Pancreas (tissue), 10 donors: ENCODE measurements around the gene TEX48. TPM values are rescaled to one million over a fixed set of nuclear protein-coding genes. Genes with fewer than 3 reads are reported as not detected.

Experiments
- ATAC-seq, 4 donors: fragments of 200-7000 bp; cut with Tn5 transposase; one replicate each; pipeline versions ENCODE4 v1.8.0 to v1.9.1; 2020; ENCODE audit warnings: mild to moderate bottlenecking in 4 of 4, moderate library complexity in 4 of 4
- DNase-seq, 6 donors: peaks; one replicate each; pipeline ENCODE4 v3.0.0-alpha.2; 2020
- FAIRE-seq: peaks from 2 replicates; lab custom pipeline; 2012; peaks lifted over from hg19 to GRCh38; lab: Jason Lieb, UNC
- H3K27ac ChIP-seq, 4 donors: fragments of 200-600 bp; sonication (generic); 1 replicate in 3 of 4; 2 replicates in 1 of 4; pipeline versions ENCODE4 v1.5.0 to v1.8.0; 2020
- H3K27me3 ChIP-seq, 4 donors: fragments of 200-600 bp; one replicate each; pipeline ENCODE4 v1.8.0; 2021
- H3K36me3 ChIP-seq, 3 donors: fragments of 200-600 bp; sonication (generic) in 1 of 3; one replicate each; pipeline versions ENCODE4 v1.5.0 to v1.8.0; 2020 to 2021
- H3K4me1 ChIP-seq, 3 donors: fragments of 200-600 bp; one replicate each; pipeline ENCODE4 v1.8.0; 2021
- H3K4me3 ChIP-seq, 4 donors: fragments of 200-600 bp; sonication (generic) in 2 of 4; one replicate each; pipeline versions ENCODE4 v1.5.0 to v1.8.0; 2020 to 2021
- H3K9me3 ChIP-seq, 4 donors: fragments of 200-600 bp; one replicate each; pipeline ENCODE4 v1.8.0; 2021
- CTCF ChIP-seq, 4 donors: fragments of 200-600 bp; sonication (generic) in 3 of 4; IDR thresholded peaks; one replicate each; pipeline versions ENCODE4 v1.5.0 to v1.8.0; 2021; ENCODE audit warnings: antibody characterized with exemption in 4 of 4
- WGBS, 2 donors: extraction: QIAGEN DNeasy Blood & Tissue Kit; methylation state at CpG; one replicate each; pipeline ENCODE4 v1.1.7; 2013; 5-methylcytosine and 5-hydroxymethylcytosine counted together
- intact Hi-C, 3 donors: fragments of 100-400 bp; cut with DNase I; formaldehyde crosslinking; loops; one replicate each; pipeline versions ENCODE4 v1.11.1 to v1.14.2; 2022
- polyA plus RNA-seq, 2 donors: library from polyadenylated mRNA; stranded (reverse); fragments of 200-250 nt; gene quantifications; one replicate each; pipeline ENCODE4 v1.2.3, GENCODE V29; 2013
- total RNA-seq, 6 donors: library from RNA; stranded (reverse); fragmentation: NEBNext Ultra II Directional in 4 of 6; extraction: Animal tissue kit (Norgen Biotek cat#: 25700) in 4 of 6; gene quantifications; one replicate each; pipeline versions ENCODE4 v1.2.1 to v1.2.4, GENCODE V29; 2021 to 2023
- donor health status: healthy with polysubstance abuse.
- donor health status: DM: no; HTN: no; CAD: no; lungs with moderate emphysema.
- donor health status: DM: no; HTN: no; CAD: no.
- donor health status: control.
- donor health status: control.
- donor health status: Bipolar disorder and iron deficiency.
- donor health status: DM: yes; HTN: yes; CAD: no.
- donor health status: DM: no; HTN: no; CAD: no.
- donor health status: DM: no; HTN: no; CAD: no.
- donor health status: DM: yes; HTN: yes; CAD: no.

Gene TEX48
- total and polyA plus RNA-seq, 8 donors = not detected

GRCh38 chr9:114720086-114720676 is 38.2 kb upstream of the TEX48 start:
- intact Hi-C loops = no loop called here
- ATAC-seq = no peak
- no peak overlapping the region for H3K4me3 ChIP-seq
- no peak overlapping the region for H3K27ac ChIP-seq
- DNase-seq = no peak
- 64 to 67% methylated on average over 3 of the region's 3 CpGs for WGBS, 2 donors
- H3K36me3 ChIP-seq = no peaks in the 10 kb centered on the region
- no peak for TF ChIP-seq CTCF (IDR thresholded peaks at IDR 0.05)
- no peaks in the 10 kb centered on the region for H3K4me1 ChIP-seq
- no peak for FAIRE-seq
- no peaks in the 10 kb centered on the region for H3K27me3 ChIP-seq
- no peaks in the 10 kb centered on the region for H3K9me3 ChIP-seq

GRCh38 chr9:114719290-114719689 is 37.3 kb upstream of the TEX48 start:
- no peak for ATAC-seq
- 78 to 79% methylated on average over 4 of the region's 4 CpGs for WGBS, 2 donors
- Histone ChIP-seq H3K27me3 (no peaks in the 10 kb centered on the region), H3K4me3 (no peak overlapping the region), H3K9me3 (no peaks in the 10 kb centered on the region), H3K27ac (no peak overlapping the region), H3K36me3 (no peaks in the 10 kb centered on the region), H3K4me1 (no peaks in the 10 kb centered on the region)
- no peak for DNase-seq
- FAIRE-seq = no peak
- no peak for TF ChIP-seq CTCF (IDR thresholded peaks at IDR 0.05)
- intact Hi-C loops = no loop called here

GRCh38 chr9:114718801-114719221 is 36.8 kb upstream of the TEX48 start:
- WGBS, 2 donors = 74 to 85% methylated on average over 8 of the region's 8 CpGs
- DNase-seq = no peak
- Histone ChIP-seq H3K4me1 (no peaks in the 10 kb centered on the region), H3K27me3 (no peaks in the 10 kb centered on the region), H3K9me3 (no peaks in the 10 kb centered on the region), H3K4me3 (no peak overlapping the region), H3K36me3 (no peaks in the 10 kb centered on the region), H3K27ac (no peak overlapping the region)
- no peak for TF ChIP-seq CTCF (IDR thresholded peaks at IDR 0.05)
- intact Hi-C loops = no loop called here
- no peak for FAIRE-seq
- ATAC-seq = peak in 2 of 4 donors; percentile 22 to 29

- FAIRE-seq (no peak), ATAC-seq (no peak), DNase-seq (no peak)
- no peaks in the 10 kb centered on the region for H3K4me1 ChIP-seq
- no peaks in the 10 kb centered on the region for H3K9me3 ChIP-seq
- H3K36me3 ChIP-seq = no peaks in the 10 kb centered on the region
- intact Hi-C loops = no loop called here
- WGBS, 2 donors = 55 to 65% methylated on average over 3 of the region's 3 CpGs
- H3K27ac ChIP-seq = no peak overlapping the region
- no peak for TF ChIP-seq CTCF (IDR thresholded peaks at IDR 0.05)
- H3K4me3 ChIP-seq = no peak overlapping the region
- H3K27me3 ChIP-seq = no peaks in the 10 kb centered on the region
Observed at GRCh38 chr9:114717908-114718486, 36.0 kb upstream of the TEX48 start.

- Histone ChIP-seq H3K27me3 (no peaks in the 10 kb centered on the region), H3K4me3 (no peak overlapping the region), H3K9me3 (no peaks in the 10 kb centered on the region), H3K36me3 (no peaks in the 10 kb centered on the region), H3K4me1 (no peaks in the 10 kb centered on the region), H3K27ac (no peak overlapping the region)
- DNase-seq (no peak), FAIRE-seq (no peak), ATAC-seq (no peak)
- TF ChIP-seq CTCF (IDR thresholded peaks at IDR 0.05) = no peak
- intact Hi-C loops = no loop called here
- WGBS, 2 donors = 58 to 76% methylated on average over 1 of the region's 1 CpG
Observed at GRCh38 chr9:114709636-114710035, 27.6 kb upstream of the TEX48 start.
